Cardiac fibroblast (primary cell): ENCODE data around the gene DMAC2.

ENCODE experiments used
- DNase-seq, 2 donors: peaks; one replicate each; pipeline versions ENCODE4 v3.0.0 to v3.0.0-alpha.2; 2010; ENCODE audit warnings: low read depth in 2 of 2
- H3K4me3 ChIP-seq, 2 donors: replicated peaks in 1 of 2; 1 replicate in 1 of 2; 2 replicates in 1 of 2; pipeline ENCODE4 v1.5.1; 2011; ENCODE audit warnings: low read depth in 2 of 2, low read length in 2 of 2, mild to moderate bottlenecking in 2 of 2, moderate library complexity in 1 of 2
- CTCF ChIP-seq: IDR thresholded peaks from one replicate; pipeline ENCODE4 v1.5.1; 2011; ENCODE audit warnings: low read depth, mild to moderate bottlenecking, low read length, inconsistent platforms

Gene DMAC2

GRCh38 chr19:41425174-41426115 lies 14.3 kb downstream of the DMAC2 start:
- DNase-seq: no peak
- no peak for TF ChIP-seq CTCF
- no peak overlapping the region for H3K4me3 ChIP-seq

DNA sequence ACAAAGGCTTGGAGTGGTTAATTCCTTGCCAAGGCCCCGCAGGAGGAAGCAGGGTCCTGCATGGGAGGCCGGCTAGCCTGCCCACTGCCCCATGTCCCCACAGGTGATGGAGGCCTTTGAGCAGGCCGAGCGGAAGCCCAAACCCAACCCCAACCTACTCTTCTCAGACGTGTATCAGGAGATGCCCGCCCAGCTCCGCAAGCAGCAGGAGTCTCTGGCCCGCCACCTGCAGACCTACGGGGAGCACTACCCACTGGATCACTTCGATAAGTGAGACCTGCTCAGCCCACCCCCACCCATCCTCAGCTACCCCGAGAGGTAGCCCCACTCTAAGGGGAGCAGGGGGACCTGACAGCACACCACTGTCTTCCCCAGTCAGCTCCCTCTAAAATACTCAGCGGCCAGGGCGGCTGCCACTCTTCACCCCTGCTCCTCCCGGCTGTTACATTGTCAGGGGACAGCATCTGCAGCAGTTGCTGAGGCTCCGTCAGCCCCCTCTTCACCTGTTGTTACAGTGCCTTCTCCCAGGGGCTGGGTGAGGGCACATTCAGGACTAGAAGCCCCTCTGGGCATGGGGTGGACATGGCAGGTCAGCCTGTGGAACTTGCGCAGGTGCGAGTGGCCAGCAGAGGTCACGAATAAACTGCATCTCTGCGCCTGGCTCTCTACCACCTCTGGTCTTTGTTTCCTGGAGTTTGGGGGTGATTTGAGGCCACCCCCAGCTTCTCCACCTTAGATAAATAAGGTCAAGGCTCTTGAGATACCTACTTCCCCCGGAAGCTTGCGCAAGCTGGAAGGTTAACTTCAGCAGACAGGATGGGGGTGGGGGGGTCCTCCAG lies 15.2 kb downstream of the DMAC2 start:
- TF ChIP-seq CTCF: no peak
- H3K4me3 ChIP-seq: no peak overlapping the region
- no peak for DNase-seq

DNA sequence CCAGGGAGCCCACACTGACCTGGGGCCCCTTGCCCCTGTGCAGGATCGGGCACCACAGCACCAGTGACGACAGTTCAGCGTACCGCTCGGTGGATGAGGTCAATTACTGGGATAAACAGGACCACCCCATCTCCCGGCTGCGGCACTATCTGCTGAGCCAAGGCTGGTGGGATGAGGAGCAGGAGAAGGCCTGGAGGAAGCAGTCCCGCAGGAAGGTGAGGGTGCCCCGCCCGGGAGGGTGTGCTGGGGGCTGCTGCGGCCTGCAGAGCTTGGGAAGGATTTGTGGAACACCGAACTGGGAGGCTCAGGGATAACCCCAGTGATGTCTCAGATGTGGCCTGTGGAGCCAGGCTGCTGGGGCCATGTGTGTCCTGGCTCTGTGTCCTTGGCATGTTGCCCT lies 16.8 kb downstream of the DMAC2 start:
- no peak for TF ChIP-seq CTCF
- no peak for DNase-seq
- H3K4me3 ChIP-seq: no peak overlapping the region

DNA sequence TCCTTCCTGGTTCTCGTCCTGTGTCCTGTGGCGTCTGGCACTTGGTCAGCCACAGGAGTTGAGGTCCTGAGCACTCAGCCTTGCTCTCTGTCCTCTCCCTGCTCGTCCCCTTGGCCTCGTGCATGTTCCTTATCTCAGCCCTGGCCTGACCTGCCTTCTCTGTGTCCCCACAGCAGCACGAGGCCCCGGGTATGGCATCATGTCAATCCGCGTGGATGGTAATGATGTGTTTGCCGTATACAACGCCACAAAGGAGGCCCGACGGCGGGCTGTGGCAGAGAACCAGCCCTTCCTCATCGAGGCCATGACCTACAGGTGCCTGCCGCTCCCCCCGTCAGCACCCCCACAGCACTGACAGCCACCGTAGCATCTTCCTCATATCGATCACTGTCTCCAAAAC lies 17.3 kb downstream of the DMAC2 start:
- no peak for TF ChIP-seq CTCF
- no peak overlapping the region for H3K4me3 ChIP-seq
- no peak for DNase-seq

- H3K4me3 ChIP-seq: no peak overlapping the region
- no peak for TF ChIP-seq CTCF
- no peak for DNase-seq
These were observed 17.7 kb downstream of the DMAC2 start for GRCh38 chr19:41421973-41422372.

DNA sequence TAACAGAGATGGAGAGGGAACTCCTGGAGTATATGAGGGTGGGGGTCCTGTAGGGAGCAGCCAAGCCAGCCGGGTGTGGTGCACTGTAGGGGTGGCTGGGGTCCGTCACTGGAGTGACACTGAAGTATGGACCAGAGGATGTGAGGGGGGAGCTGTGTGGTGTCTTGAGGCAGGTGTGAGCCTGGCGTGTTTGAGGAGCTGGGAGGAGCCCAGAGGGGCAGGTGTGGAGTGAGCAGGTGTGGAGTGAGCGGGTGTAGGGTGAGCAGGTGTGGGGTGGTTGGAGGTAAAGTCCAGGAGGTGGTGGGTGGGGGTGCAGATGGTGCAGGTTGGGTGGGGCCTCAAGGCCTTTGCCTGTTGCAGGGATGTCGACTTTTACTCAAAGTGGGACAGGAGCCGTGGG lies 18.4 kb downstream of the DMAC2 start:
- no peak for TF ChIP-seq CTCF
- DNase-seq: no peak
- no peak overlapping the region for H3K4me3 ChIP-seq
